HG02759 (cell line): Measurements from ENCODE around the gene DYNC2LI1.
"Not testable (repeated sequence)": the region's sequence is repeated elsewhere in the genome, so short reads cannot be mapped to it uniquely, and the experiment has no call there.

Source experiments
- ATAC-seq: cut with Tn5 transposase; IDR thresholded peaks from one replicate; pipeline ENCODE4 v1.9.1; 2021; ENCODE audit warnings: mild to moderate bottlenecking, moderate library complexity; ENCODE audit not compliant: unreplicated experiment

Gene DYNC2LI1

DNA sequence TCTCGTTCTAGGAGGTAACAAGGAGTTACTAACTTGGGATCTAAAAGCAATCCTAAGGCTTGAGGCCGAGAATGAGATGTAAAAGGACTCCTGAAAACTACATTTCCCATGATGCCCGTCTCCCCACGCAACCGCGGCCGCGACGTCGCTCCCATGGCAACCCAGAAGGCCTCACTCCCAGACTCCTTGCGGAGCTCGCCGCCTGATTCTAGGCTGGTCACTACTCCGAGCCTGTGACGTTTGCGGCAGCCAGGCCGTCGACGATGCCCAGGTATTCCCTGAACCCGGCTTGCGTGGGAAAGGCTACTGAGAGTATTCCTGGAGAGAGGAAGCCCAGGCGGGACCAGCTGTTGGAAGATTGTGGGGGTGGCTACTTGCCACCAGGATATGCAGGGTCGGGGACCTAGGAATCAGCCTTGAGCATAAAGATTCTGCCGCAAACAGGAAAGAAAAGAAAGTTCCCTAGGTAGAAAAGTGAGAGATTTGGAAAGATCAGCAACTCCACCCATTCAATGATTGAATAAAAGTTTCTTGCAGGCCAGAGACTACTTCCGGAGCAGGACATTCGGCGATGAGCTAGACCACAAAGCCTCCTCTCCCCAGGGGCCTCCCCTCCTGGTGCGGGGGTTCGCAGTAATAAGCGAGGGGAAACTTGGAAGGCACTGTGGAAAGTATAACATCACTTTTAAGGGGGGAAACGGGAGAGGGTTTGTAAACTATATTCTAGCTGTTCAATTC lies at the start of gene DYNC2LI1:
DYNC2LI1 (plus strand) TSS at position 164 of the 738 bp plus-strand sequence; CDS start at position 264, 100 bp downstream.
- ATAC-seq, result peak; percentile 100

GRCh38 chr2:43724728-43725526 lies 48.9 kb upstream of the DYNC2LI1 start:
- no peak for ATAC-seq

DNA sequence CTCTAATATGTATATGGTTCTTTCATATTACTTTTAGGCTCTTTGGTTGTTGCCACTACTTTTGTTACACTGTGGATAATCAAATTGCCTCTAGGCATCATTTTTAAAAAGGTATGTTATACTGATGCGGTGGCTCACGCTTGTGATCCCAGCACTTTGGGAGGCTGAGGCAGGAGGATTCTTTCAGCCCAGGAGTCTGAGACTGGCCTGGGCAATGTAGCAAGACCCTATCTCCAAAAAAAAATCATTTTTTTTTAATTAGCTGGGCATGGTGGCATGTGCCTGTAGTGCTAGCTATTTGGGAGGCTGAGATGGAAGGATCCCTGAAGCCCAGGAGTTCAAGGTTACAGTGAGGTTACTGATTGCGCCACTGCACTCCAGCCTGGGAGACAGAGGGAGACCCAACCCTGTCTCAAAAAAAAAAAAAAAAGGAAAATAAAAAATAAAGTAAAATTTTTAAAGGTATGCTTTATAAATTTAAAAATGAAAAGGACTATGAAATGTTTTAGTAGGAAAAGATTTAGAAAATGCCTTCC lies 48.1 kb upstream of the DYNC2LI1 start:
- no peak for ATAC-seq

DNA sequence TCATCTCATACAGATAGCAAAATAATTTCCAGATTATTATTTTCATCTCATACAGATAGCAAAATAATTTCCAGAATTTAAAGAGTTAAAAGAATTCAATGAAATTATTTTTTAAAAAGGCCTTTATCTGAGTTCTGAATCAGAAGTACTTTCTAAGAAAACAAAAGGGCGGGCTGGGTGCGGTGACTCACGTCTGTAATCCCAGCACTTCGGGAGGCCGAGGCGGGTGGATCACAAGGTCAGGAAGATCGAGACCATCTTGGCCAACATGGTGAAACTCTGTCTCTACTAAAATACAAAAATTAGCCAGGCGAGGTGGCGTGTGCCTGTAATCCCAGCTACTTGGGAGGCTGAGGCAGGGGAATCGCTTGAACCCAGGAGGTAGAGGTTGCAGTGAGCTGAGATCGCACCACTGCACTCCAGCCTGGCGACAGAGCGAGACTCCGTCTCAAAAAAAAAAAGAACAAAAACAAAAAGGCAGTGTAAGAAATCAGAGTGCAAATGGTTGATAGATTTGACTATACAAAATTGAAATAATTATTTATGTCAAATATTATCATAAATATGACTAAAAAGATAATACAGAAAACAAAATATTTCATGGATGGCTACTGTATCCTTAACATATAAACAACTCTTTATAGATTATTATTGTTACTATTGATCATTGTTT lies 46.7 kb upstream of the DYNC2LI1 start:
- not testable (repeated sequence) for ATAC-seq

DNA sequence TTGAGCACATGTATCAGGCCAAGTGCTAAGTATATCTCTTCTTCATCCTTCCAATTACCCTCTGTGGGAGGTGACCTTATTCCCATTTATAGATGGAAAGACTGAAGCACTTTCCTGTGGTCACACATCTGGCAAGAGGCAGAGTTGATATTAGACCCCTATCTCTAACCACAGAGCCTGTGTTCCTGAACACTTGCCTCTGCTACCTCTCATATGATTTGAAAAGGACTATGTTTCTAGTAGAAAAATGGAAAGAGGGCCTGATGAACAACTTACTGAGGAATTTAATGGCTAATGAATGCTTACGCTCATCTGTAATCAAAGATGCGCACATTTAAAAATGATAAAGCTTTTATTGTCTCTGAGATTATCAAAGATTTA lies 46.2 kb upstream of the DYNC2LI1 start:
- ATAC-seq, result no peak

DNA sequence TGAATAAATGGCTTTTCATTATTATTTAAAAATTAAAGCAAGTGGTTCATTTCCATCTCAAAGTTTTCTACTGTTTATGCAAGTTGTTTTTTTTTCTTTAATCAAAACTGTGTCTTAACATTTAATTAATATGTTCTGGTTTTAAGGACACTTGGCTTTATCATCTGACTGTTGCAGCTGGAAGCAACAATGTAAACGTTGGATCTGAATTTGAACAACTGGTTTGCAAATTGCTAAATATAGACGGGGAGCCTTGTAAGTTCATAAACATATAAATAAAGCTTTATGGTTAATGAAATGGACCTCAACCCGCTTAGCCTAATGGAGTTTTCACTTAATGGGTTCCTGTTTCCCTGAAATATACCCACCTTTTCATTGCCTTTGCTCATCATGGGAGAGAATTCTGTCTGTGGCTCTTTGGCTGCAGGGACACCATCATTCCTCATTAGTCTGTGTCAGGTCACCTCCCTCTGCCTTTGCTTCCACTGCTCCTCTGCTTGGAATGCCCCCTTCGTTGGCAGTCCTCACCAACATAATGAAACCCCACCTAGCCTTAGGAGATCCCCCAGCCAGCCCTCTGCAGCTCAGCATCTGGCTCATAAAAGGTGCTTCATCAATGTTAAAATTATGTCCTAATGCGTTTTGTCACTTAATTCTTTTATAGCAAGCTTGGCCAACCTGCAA lies 44.2 kb upstream of the DYNC2LI1 start:
- ATAC-seq, result no peak

DNA sequence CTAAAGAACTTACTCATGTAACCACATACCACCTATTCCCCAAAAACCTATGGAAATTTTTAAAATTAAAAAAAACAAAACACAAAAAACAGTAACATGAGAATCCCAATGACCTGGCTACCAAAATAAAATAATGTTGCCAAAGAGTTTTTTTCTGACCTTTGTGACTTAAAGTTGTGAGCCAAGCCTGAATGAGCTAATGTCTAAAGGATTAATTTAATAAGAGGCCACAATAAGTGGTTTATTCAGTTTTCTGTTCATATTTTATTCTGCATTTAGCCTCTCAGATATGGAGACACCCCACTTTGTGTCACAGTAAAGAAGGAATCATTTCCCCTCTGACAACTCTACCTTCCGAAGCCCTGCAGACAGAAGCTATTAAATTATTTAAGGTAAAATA lies 42.6 kb upstream of the DYNC2LI1 start:
- no peak for ATAC-seq

- ATAC-seq, result no peak
Observed at GRCh38 chr2:43736637-43737036, 37.2 kb upstream of the DYNC2LI1 start.

DNA sequence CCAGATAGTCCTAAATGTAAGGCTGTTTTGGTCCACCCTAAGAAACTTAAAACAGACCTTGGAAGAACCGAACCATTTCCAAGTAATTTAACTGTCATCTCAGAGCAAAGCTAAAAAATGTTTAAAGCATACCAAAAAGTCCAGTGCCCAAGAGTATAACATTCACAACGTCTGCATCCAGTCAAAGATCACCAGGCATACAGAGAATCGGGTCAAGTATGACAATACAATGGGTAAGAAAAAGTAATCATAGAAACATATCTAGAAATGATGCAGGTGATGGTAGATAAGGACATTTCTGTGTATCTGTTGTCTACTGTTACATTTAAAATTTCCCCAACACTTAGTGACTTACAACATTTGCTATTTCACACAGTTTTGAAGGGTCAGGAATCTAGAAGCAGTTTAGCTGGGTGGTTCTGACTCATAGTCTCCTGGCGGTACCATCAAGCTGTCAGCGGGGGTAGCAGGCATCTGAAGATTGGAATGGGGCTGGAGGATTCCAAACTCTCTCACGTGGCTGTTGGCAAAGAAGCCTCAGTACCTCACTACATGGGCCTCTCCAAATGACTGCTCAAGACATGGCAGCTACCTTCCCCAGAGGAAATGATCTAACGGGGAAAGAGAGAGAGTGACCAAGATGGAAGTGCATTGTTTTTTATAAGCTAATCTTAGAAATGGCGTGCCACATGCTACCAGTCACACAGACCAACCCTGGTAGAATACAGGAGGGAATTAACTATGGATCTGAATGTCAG lies 36.6 kb upstream of the DYNC2LI1 start:
- ATAC-seq, result no peak

GRCh38 chr2:43737855-43738254 lies 36.0 kb upstream of the DYNC2LI1 start:
- no peak for ATAC-seq

- no peak for ATAC-seq
Observed at GRCh38 chr2:43738257-43738656, 35.6 kb upstream of the DYNC2LI1 start.

- ATAC-seq, result no peak
Observed at GRCh38 chr2:43743706-43744105, 30.1 kb upstream of the DYNC2LI1 start.

DNA sequence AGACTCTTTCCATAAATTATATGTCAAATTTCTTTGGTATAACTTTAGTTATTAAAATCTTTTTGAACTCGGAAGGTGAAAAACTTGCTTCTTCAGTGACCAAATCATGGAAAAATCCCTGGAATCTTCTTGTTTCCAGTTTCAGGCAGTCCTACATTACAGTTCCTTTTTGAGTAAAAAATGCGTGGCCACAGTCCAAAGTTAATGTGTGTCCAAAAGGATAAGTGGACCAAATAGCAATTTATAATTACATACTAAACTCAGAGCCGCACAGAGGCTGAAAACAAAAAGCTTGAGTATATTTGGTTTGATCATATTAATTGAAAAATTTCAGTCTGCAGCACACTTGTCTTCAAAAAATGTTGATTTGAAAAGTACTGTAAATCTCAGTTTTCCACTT lies 28.4 kb upstream of the DYNC2LI1 start:
- no peak for ATAC-seq

GRCh38 chr2:43748333-43748732 lies 25.5 kb upstream of the DYNC2LI1 start:
- ATAC-seq, result no peak

GRCh38 chr2:43749583-43749982 lies 24.3 kb upstream of the DYNC2LI1 start:
- ATAC-seq, result no peak

DNA sequence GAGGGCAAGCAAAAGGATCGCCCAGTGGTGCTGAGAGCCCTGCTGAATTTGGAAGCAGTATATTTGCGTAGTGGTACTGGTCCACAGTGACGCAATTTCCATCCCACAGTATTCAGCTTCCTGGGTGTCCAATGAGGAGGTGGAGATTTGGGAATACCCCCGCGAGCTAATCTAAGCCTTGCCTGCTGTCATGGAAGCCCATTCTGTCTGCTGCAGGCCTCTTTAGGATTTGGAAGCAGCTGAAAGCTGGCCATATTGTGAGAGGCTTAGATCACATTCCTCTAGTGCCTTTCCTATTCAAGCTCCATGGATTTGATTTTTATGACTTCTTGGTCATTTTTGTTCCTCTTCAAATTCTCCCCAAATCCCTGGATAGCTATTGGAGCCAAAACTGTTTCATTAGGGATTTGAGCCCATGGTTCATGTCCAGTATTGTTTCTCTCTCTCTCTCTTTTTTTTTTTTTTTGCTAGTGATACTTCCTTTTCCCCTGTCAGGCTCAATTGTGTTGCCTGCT lies 22.3 kb upstream of the DYNC2LI1 start:
- ATAC-seq, result no peak

GRCh38 chr2:43752302-43752701 lies 21.5 kb upstream of the DYNC2LI1 start:
- no peak for ATAC-seq

DNA sequence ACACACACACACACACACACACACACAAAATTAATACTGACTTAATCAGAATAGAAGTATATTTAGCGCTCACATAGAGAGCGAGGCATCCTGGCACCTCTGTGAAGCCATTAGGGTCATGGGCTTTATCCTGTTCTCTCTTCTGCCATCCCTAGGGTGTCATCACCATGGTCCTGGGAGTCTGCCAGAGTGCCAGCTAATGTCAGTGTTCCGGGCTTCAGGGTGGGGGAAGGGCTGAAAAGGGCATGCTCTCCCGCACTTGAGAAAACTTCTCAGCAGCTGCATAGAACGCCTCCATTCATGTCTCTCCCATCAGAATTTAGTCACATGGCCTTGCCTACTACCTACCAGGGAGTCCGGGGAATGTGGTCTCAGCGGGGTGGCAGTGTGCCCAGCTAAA lies 19.7 kb upstream of the DYNC2LI1 start:
- no peak for ATAC-seq

DNA sequence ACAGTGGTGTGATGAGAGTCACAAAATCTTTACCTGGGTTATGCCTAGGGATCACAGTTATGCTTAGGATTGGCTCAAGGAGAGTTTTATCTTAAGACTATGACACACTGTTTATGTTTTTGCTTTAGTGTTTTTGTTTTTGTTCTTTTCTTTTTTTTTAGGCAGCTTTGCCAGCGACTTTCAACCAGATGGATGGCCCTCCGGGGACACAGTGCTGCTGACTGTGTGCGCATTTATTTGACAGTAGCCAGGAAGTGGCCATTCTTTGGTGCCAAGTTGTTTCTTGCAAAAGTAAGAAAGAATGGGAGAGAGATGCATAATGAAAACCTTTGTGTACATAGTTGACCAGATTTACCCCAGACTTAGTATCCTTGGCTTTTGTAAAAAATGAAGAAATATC lies 15.1 kb upstream of the DYNC2LI1 start:
- ATAC-seq, result no peak

DNA sequence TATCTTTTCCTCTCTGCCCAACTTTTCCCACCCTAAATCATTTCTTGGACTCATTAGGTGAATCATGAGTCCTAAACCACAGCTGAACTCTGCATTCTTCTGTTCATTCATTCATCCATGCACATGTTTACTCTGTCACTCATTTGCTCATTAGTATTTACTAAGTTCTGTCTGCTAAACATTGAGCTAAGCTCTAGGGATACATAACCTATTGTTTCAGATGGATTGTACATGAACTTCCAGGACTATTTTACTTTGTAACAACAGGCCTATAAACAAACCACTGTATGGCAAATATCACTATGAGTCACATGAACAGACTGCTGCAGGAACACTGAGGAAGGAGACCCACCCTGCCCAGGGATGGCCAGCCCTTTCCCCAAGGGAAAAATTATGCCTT lies 14.6 kb upstream of the DYNC2LI1 start:
- ATAC-seq, result no peak
